Measurements from ENCODE around the gene CHRM2. TPM values are rescaled to one million over a fixed set of nuclear protein-coding genes. Genes with fewer than 3 reads are reported as not detected.

The CHRM2 gene
- total and polyA plus RNA-seq, 9 of the 15 experiments (the other 6 are each of a cell fraction or from before 2014, with no cell fraction given) = not detected

GRCh38 chr7:136877990-136878389 lies 9.5 kb downstream of the CHRM2 start (continued):
- no peak for TF ChIP-seq HDAC8 (tag; IDR thresholded peaks at IDR 0.05)

GRCh38 chr7:136878878-136879277 lies 10.4 kb downstream of the CHRM2 start:
- H3K9ac ChIP-seq (ENCODE audit: insufficient read depth in 1 of 2, low read depth in 2 of 2, low read length in 2 of 2) = no peak overlapping the region
- no peak overlapping the region for H3K4me2 ChIP-seq (ENCODE audit: insufficient read depth, low read length)
- no peaks in the 10 kb centered on the region for H3K36me3 ChIP-seq (ENCODE audit: control insufficient read depth, insufficient read depth, low read length)
- intact Hi-C loops (cut with micrococcal nuclease) (loop anchor here (10.0 kb wide), 2 partner anchors 864 to 1604 kb away; no protein-coding TSS in a partner anchor), in situ Hi-C loops (cut with MboI) (no loop called here)
- ChIA-PET CTCF (ENCODE audit: low intra/inter-chr PET ratio) (no interaction called here), POLR2A (no interaction called here)
- no peaks in the 10 kb centered on the region for H4K20me1 ChIP-seq (replicated peaks; ENCODE audit: control insufficient read depth, insufficient read depth, low read length)
- FAIRE-seq (no peak), DNase-seq (ENCODE audit: extremely low read depth in 1 of 4, low spot score in 3 of 4) (no peak), ATAC-seq (no peak)
- H3K9me3 ChIP-seq (replicated peaks; ENCODE audit: control insufficient read depth, insufficient read depth, low read depth, low read length) = no peaks in the 10 kb centered on the region
- 0% methylated on average over 1 of the region's 1 CpG for WGBS (ENCODE audit: insufficient coverage, low coverage, missing lambda C conversion rate)
- no peak overlapping the region for H2AFZ ChIP-seq (ENCODE audit: low read depth, low read length)
- no peaks in the 10 kb centered on the region for H3K9me1 ChIP-seq (ENCODE audit: control insufficient read depth, insufficient read depth, low read length)
- no peaks in the 10 kb centered on the region for H3K27me3 ChIP-seq (ENCODE audit: control insufficient read depth in 2 of 2, insufficient read depth in 2 of 2, low read length in 2 of 2)
- no peak overlapping the region for H3K27ac ChIP-seq (ENCODE audit: extremely low read depth, low read depth, low read length)
- H3K4me3 ChIP-seq = no peak overlapping the region
- no peaks in the 10 kb centered on the region for H3K79me2 ChIP-seq (ENCODE audit: control insufficient read depth, insufficient read depth, low read length)
- BruUV-seq (replicated peaks) = no TSS peak
- H3K4me1 ChIP-seq (replicated peaks in 1 of 2; ENCODE audit: control insufficient read depth in 2 of 2, insufficient read depth in 2 of 2, low read length in 2 of 2) = no peaks in the 10 kb centered on the region
- no peak for TF ChIP-seq YBX1 (IDR thresholded peaks at IDR 0.05)
- TF ChIP-seq CBX5 (IDR thresholded peaks at IDR 0.05; ENCODE audit: borderline replicate concordance, low read depth) = no peak
- TF ChIP-seq CREM (IDR thresholded peaks at IDR 0.05; ENCODE audit: low read depth) = no peak
- TF ChIP-seq ZNF75A (CRISPR knock-in tag; IDR thresholded peaks at IDR 0.05) = no peak
- no peak for TF ChIP-seq ZNF347 (CRISPR knock-in tag; IDR thresholded peaks at IDR 0.05; ENCODE audit: low read depth)
- no peak for TF ChIP-seq RNF219 (CRISPR knock-in tag; IDR thresholded peaks at IDR 0.05)
- no peak for TF ChIP-seq STAT5A (IDR thresholded peaks at IDR 0.05; ENCODE audit: borderline replicate concordance, low read length)
- TF ChIP-seq ZBTB34 (CRISPR knock-in tag; IDR thresholded peaks at IDR 0.05) = no peak
- no peak for TF ChIP-seq ZNF277 (CRISPR knock-in tag; IDR thresholded peaks at IDR 0.05; ENCODE audit: borderline replicate concordance)
- no peak for TF ChIP-seq ZNF512 (tag; IDR thresholded peaks at IDR 0.05)
- TF ChIP-seq TSC22D4 (tag; IDR thresholded peaks at IDR 0.05) = no peak
- no peak for TF ChIP-seq PTRF (tag; IDR thresholded peaks at IDR 0.05)
- TF ChIP-seq ARID1B (IDR thresholded peaks at IDR 0.05) = no peak
- no peak for TF ChIP-seq SIN3B (IDR thresholded peaks at IDR 0.05; ENCODE audit: low read depth)
- TF ChIP-seq SIRT6 (IDR thresholded peaks at IDR 0.05; ENCODE audit: low read depth, low read length) = no peak

Data from K562 (cell line).